RWPE1 (cell line): ENCODE results near the gene ZSCAN9.

Experiments used
- CTCF ChIA-PET: fragments of 350-600 bp; sonication (Branson Sonifier 250); formaldehyde crosslinking; extraction: SDS; loops from one replicate; lab custom pipeline; 2021; lab: Yijun Ruan, JAX
- POLR2A ChIA-PET: fragments of 400-600 bp; formaldehyde crosslinking; extraction: SDS; loops from one replicate; lab custom pipeline; 2020; ENCODE audit warnings: antibody characterized with exemption; ENCODE audit not compliant: low non-redundant PET; lab: Yijun Ruan, JAX
- DNase-seq: peaks from one replicate; pipeline ENCODE4 v3.0.0; 2012; ENCODE audit warnings: low spot score
- H3K27ac ChIP-seq: fragments of 450-650 bp; 2 replicates; pipeline ENCODE4 v1.5.1; 2017
- CTCF ChIP-seq: fragments of 450-650 bp; conservative IDR thresholded peaks from 2 replicates; pipeline ENCODE4 v1.5.1; 2017; ENCODE audit warnings: low read depth, mild to moderate bottlenecking

Gene ZSCAN9

GRCh38 chr6:28220257-28221133 lies 4.6 kb upstream of the ZSCAN9 start:
- ChIA-PET POLR2A (interaction anchor here (0.7 kb wide), 1 partner anchor 1425 kb away, joined by 6 read pairs; no protein-coding TSS in a partner anchor), CTCF (interaction anchor here (0.7 kb wide), 1 partner anchor 135 kb away, joined by 3 read pairs; no protein-coding TSS in a partner anchor)
- H3K27ac ChIP-seq: no peak overlapping the region
- DNase-seq: no peak
- no peak for TF ChIP-seq CTCF

GRCh38 chr6:28224131-28225055 lies 682 bp upstream of the ZSCAN9 start:
- no peak for DNase-seq
- peak overlapping the region; percentile 90 for H3K27ac ChIP-seq
- TF ChIP-seq CTCF: no peak
- POLR2A ChIA-PET: no interaction called here
- CTCF ChIA-PET: no interaction called here

- DNase-seq: no peak
- TF ChIP-seq CTCF: no peak
- CTCF ChIA-PET: interaction anchor here (0.6 to 0.7 kb wide), 2 partner anchors 159 to 1799 kb away, joined by 3 to 4 read pairs; no protein-coding TSS in a partner anchor
- no peak overlapping the region for H3K27ac ChIP-seq
- POLR2A ChIA-PET: no interaction called here
These were observed 1.4 kb downstream of the ZSCAN9 start for GRCh38 chr6:28226460-28226859.

- no peak overlapping the region for H3K27ac ChIP-seq
- TF ChIP-seq CTCF: no peak
- ChIA-PET CTCF (no interaction called here), POLR2A (no interaction called here)
- no peak for DNase-seq
These were observed 7.7 kb downstream of the ZSCAN9 start for GRCh38 chr6:28232785-28233184.

GRCh38 chr6:28235912-28236452 lies 10.9 kb downstream of the ZSCAN9 start:
- no peak for DNase-seq
- ChIA-PET CTCF (no interaction called here), POLR2A (no interaction called here)
- TF ChIP-seq CTCF: no peak
- no peak overlapping the region for H3K27ac ChIP-seq

- TF ChIP-seq CTCF: no peak
- POLR2A ChIA-PET: no interaction called here
- DNase-seq: no peak
- CTCF ChIA-PET: interaction anchor here (0.7 kb wide), 1 partner anchor 345 kb away, joined by 5 read pairs; no protein-coding TSS in a partner anchor
- H3K27ac ChIP-seq: no peak overlapping the region
These were observed 14.6 kb downstream of the ZSCAN9 start for GRCh38 chr6:28239636-28240035.
